GM19467 (cell line): ENCODE results near the gene LAMA3.
"Not testable (repeated sequence)": the region's sequence is repeated elsewhere in the genome, so short reads cannot be mapped to it uniquely, and the experiment has no call there.

Experiments
- ATAC-seq: cut with Tn5 transposase; IDR thresholded peaks from one replicate; pipeline ENCODE4 v1.9.1; 2021; ENCODE audit warnings: mild to moderate bottlenecking, moderate library complexity; ENCODE audit not compliant: unreplicated experiment

The LAMA3 gene

GRCh38 chr18:23725827-23726661 lies 36.8 kb downstream of the LAMA3 start:
- ATAC-seq, result no peak

- ATAC-seq, result no peak
Measured at GRCh38 chr18:23727707-23728493, 38.6 kb downstream of the LAMA3 start.

GRCh38 chr18:23730857-23731256 lies 41.6 kb downstream of the LAMA3 start:
- no peak for ATAC-seq

GRCh38 chr18:23731861-23732260 lies 42.6 kb downstream of the LAMA3 start:
- no peak for ATAC-seq

GRCh38 chr18:23732439-23732838 lies 43.2 kb downstream of the LAMA3 start:
- ATAC-seq, result no peak

- not testable (repeated sequence) for ATAC-seq
Measured at GRCh38 chr18:23733265-23733664, 44.0 kb downstream of the LAMA3 start.

GRCh38 chr18:23733895-23734294 lies 44.6 kb downstream of the LAMA3 start:
- ATAC-seq, result no peak

GRCh38 chr18:23735021-23735464 lies 45.8 kb downstream of the LAMA3 start:
- peak; percentile 59 for ATAC-seq

- no peak for ATAC-seq
Measured at GRCh38 chr18:23737578-23737977, 48.3 kb downstream of the LAMA3 start.

GRCh38 chr18:23738151-23738550 lies 48.9 kb downstream of the LAMA3 start:
- no peak for ATAC-seq

- no peak for ATAC-seq
Measured at GRCh38 chr18:23738575-23738974, 49.3 kb downstream of the LAMA3 start.

- ATAC-seq, result no peak
Measured at GRCh38 chr18:23740105-23740830, 51.0 kb downstream of the LAMA3 start.

GRCh38 chr18:23741967-23742366 lies 52.7 kb downstream of the LAMA3 start:
- not testable (repeated sequence) for ATAC-seq

GRCh38 chr18:23743733-23744333 lies 54.6 kb downstream of the LAMA3 start:
- ATAC-seq, result no peak

- no peak for ATAC-seq
Measured at GRCh38 chr18:23745366-23745765, 56.1 kb downstream of the LAMA3 start.

GRCh38 chr18:23746851-23747250 lies 57.6 kb downstream of the LAMA3 start:
- ATAC-seq, result no peak

GRCh38 chr18:23752363-23752762 lies 63.1 kb downstream of the LAMA3 start:
- ATAC-seq, result no peak

- ATAC-seq, result no peak
Measured at GRCh38 chr18:23752796-23753195, 63.5 kb downstream of the LAMA3 start.

- ATAC-seq, result no peak
Measured at GRCh38 chr18:23756590-23757436, 67.6 kb downstream of the LAMA3 start.

GRCh38 chr18:23757437-23757733 lies 68.1 kb downstream of the LAMA3 start:
- ATAC-seq, result no peak
